Kidney (tissue), 14 donors: ENCODE results near the gene C3orf85. TPM values are rescaled to one million over a fixed set of nuclear protein-coding genes. Genes with fewer than 3 reads are reported as not detected.

Source experiments
- DNase-seq, 5 donors: peaks; one replicate each; pipeline ENCODE4 v3.0.0-alpha.2; 2013 to 2020
- FAIRE-seq: peaks from 2 replicates; lab custom pipeline; 2012; peaks lifted over from hg19 to GRCh38; lab: Jason Lieb, UNC
- H3K27ac ChIP-seq, 2 donors: one replicate each; pipeline ENCODE4 v1.7.0; 2013; ENCODE audit warnings: low read depth in 2 of 2, low read length in 2 of 2, inconsistent platforms in 1 of 2
- H3K27me3 ChIP-seq: one replicate; pipeline ENCODE4 v1.7.1; 2013; ENCODE audit warnings: low read length, inconsistent platforms; ENCODE audit not compliant: control insufficient read depth, insufficient read depth
- H3K36me3 ChIP-seq, 3 donors: one replicate each; pipeline versions ENCODE4 v1.7.0 to v1.7.1; 2013; ENCODE audit warnings: low read length in 3 of 3, control low read depth in 1 of 3, inconsistent platforms in 1 of 3; ENCODE audit not compliant: insufficient read depth in 3 of 3, control insufficient read depth in 2 of 3
- H3K4me1 ChIP-seq, 3 donors: one replicate each; pipeline versions ENCODE4 v1.7.0 to v1.7.1; 2013; ENCODE audit warnings: low read length in 3 of 3, inconsistent platforms in 1 of 3, low read depth in 1 of 3; ENCODE audit not compliant: control insufficient read depth in 2 of 3, insufficient read depth in 2 of 3
- H3K4me3 ChIP-seq, 3 donors: one replicate each; pipeline versions ENCODE4 v1.7.0 to v1.8.1; 2013; ENCODE audit warnings: low read length in 3 of 3, control low read depth in 1 of 3, inconsistent platforms in 1 of 3
- H3K9ac ChIP-seq, 3 donors: one replicate each; pipeline versions ENCODE4 v1.7.0 to v1.7.1; 2013; ENCODE audit warnings: low read length in 3 of 3, control low read depth in 1 of 3, inconsistent platforms in 1 of 3
- H3K9me3 ChIP-seq, 3 donors: one replicate each; pipeline versions ENCODE4 v1.7.0 to v1.7.1; 2013; ENCODE audit warnings: low read length in 3 of 3, control low read depth in 1 of 3, inconsistent platforms in 1 of 3; ENCODE audit not compliant: control insufficient read depth in 2 of 3, insufficient read depth in 1 of 3
- CTCF ChIP-seq: IDR thresholded peaks from 3 replicates; pipeline ENCODE4 v1.5.1; 2012; ENCODE audit warnings: mild to moderate bottlenecking, moderate library complexity, borderline replicate concordance; ENCODE audit not compliant: insufficient read depth; ENCODE audit errors: extremely low read depth
- intact Hi-C: fragments of 100-400 bp; cut with DNase I; formaldehyde crosslinking; loops from one replicate; pipeline ENCODE4 v1.11.1; 2022
- polyA plus RNA-seq: library from polyadenylated mRNA; stranded (reverse); fragments of 350-450 nt; fragmentation: Illumina TruSeq; extraction: RNeasy Lipid Tissue Mini Kit (QIAGEN cat#74804); gene quantifications from one replicate; pipeline ENCODE4 v1.2.3, GENCODE V29; 2014; ENCODE audit warnings: low read depth, low replicate concordance; ENCODE audit not compliant: insufficient read depth
- total RNA-seq: library from RNA; stranded (reverse); fragmentation: NEBNext Ultra II Directional; extraction: Animal tissue kit (Norgen Biotek cat#: 25700); gene quantifications from one replicate; pipeline ENCODE4 v1.2.1, GENCODE V29; 2021
- donor health status: control.
- donor health status: control.
- donor health status: control.
- donor health status: control.
- donor health status: control.
- donor health status: DM: yes; HTN: yes; CAD: no.
- donor health status: Normal renal cell carcinoma (clear cell type).

Gene C3orf85
- total and polyA plus RNA-seq, 2 donors from 2014 or later = 40.4 TPM; not detected in 1

DNA sequence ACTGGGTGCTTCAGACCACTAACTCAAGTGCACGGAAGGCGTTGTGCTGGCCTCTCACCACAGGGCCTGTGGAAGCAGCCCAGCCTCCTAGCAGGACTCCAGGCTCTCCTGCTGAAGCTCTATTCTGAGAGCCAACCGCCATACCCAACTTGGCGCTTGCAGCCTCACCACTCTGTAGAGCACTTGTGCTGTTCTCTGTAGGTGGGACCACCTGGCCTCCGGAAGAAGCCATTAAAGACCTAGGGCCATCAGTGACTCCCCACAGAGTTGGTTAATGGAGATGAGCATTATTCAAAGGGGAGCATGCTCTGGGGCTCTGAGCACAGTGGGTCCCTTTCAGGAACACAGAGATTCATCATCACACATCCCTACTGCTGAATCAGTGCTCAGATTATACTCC lies 50.9 kb downstream of the C3orf85 start:
- intact Hi-C loops = no loop called here
- no peaks in the 10 kb centered on the region for H3K27me3 ChIP-seq
- H3K36me3 ChIP-seq = no peaks in the 10 kb centered on the region
- H3K9ac ChIP-seq = no peak overlapping the region
- H3K27ac ChIP-seq = no peak overlapping the region
- FAIRE-seq = no peak
- TF ChIP-seq CTCF = no peak
- H3K4me3 ChIP-seq = no peak overlapping the region
- no peaks in the 10 kb centered on the region for H3K9me3 ChIP-seq
- DNase-seq = no peak
- no peaks in the 10 kb centered on the region for H3K4me1 ChIP-seq

DNA sequence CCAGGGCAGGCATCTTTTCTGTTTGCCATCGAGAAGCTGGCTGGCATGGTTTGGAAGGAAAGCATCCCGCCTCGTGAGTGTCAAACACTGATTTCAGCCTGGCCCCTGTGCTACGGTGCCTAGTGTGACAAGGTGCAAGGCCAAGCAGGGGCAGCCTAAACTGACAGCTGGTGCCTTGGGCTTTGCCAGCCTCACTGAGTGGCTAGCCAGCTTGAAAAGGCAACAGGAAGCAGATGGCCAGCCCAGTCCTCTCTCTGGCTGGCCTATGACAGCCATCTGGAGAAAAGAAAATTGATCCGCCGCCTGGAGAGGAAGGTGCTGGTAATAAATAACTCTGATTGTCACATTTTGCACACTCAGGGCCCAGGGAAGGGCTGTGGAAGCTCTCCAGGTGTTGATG lies 52.2 kb downstream of the C3orf85 start:
- Histone ChIP-seq H3K4me3 (no peak overlapping the region), H3K36me3 (no peaks in the 10 kb centered on the region), H3K9me3 (no peaks in the 10 kb centered on the region), H3K27me3 (no peaks in the 10 kb centered on the region), H3K27ac (no peak overlapping the region), H3K4me1 (no peaks in the 10 kb centered on the region), H3K9ac (no peak overlapping the region)
- DNase-seq (no peak), FAIRE-seq (no peak)
- intact Hi-C loops = no loop called here
- TF ChIP-seq CTCF = no peak

DNA sequence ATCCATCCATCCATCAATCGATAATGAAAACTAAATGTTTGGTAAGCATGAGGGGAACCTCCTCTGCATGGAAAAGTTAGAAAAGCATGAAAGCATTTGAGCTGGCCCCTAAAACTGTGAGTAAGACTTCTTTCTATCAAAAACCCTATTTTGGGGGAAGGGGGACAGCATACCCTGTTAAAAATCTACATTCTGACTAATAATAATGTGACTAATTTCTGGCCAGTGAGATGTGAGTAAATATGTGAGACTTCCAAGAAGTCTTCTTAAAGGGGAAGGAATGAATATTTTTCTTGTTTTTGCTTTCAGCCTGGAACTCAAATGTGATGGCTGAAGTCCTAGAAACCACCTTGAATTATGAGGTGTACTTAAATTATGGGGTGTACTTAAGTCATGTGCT lies 54.9 kb downstream of the C3orf85 start:
- Histone ChIP-seq H3K4me1 (no peaks in the 10 kb centered on the region), H3K9me3 (no peaks in the 10 kb centered on the region), H3K9ac (no peak overlapping the region), H3K4me3 (no peak overlapping the region), H3K27me3 (no peaks in the 10 kb centered on the region), H3K27ac (no peak overlapping the region), H3K36me3 (no peaks in the 10 kb centered on the region)
- FAIRE-seq (no peak), DNase-seq (no peak)
- no peak for TF ChIP-seq CTCF
- intact Hi-C loops = no loop called here

- Histone ChIP-seq H3K36me3 (no peaks in the 10 kb centered on the region), H3K27me3 (no peaks in the 10 kb centered on the region), H3K9ac (no peak overlapping the region), H3K4me3 (no peak overlapping the region), H3K9me3 (peaks cover 0 to 2% (median 0%) of the 10 kb centered on the region in 3 donors), H3K27ac (no peak overlapping the region), H3K4me1 (no peaks in the 10 kb centered on the region)
- FAIRE-seq (no peak), DNase-seq (no peak)
- no peak for TF ChIP-seq CTCF
- intact Hi-C loops = no loop called here
Observed at GRCh38 chr3:109195815-109196214, 59.3 kb downstream of the C3orf85 start.
